ENCODE measurements around the gene POLR2J.
"Not testable (repeated sequence)": the region's sequence is repeated elsewhere in the genome, so short reads cannot be mapped to it uniquely, and the experiment has no call there.

POLR2J gene

GRCh38 chr7:102469351-102469971, 9.3 kb downstream of the POLR2J start:
- in situ Hi-C loops (cut with MboI; ENCODE audit: low pct_unique_long_range_greater_than_20kb, low sequenced_read_pairs) = loop anchor here (25.0 kb wide), 1 partner anchor 907 kb away; no protein-coding TSS in a partner anchor
- no peak for DNase-seq

- DNase-seq = no peak
- in situ Hi-C loops (cut with MboI; ENCODE audit: low pct_unique_long_range_greater_than_20kb, low sequenced_read_pairs) = loop anchor here (25.0 kb wide), 1 partner anchor 906 kb away; no protein-coding TSS in a partner anchor
These were observed 10.0 kb downstream of the POLR2J start for GRCh38 chr7:102468478-102469350.

- DNase-seq = no peak
- in situ Hi-C loops (cut with MboI; ENCODE audit: low pct_unique_long_range_greater_than_20kb, low sequenced_read_pairs) = loop anchor here (25.0 kb wide), 1 partner anchor 906 kb away; no protein-coding TSS in a partner anchor
These were observed 10.9 kb downstream of the POLR2J start for GRCh38 chr7:102467581-102468477.

- in situ Hi-C loops (cut with MboI; ENCODE audit: low pct_unique_long_range_greater_than_20kb, low sequenced_read_pairs) = loop anchor here (25.0 kb wide), 1 partner anchor 904 kb away; no protein-coding TSS in a partner anchor
- no peak for DNase-seq
These were observed 12.6 kb downstream of the POLR2J start for GRCh38 chr7:102466097-102466496.

- DNase-seq = peak; percentile 92
- in situ Hi-C loops (cut with MboI; ENCODE audit: low pct_unique_long_range_greater_than_20kb, low sequenced_read_pairs) = loop anchor here (25.0 kb wide), 1 partner anchor 902 kb away; no protein-coding TSS in a partner anchor
These were observed 14.0 kb downstream of the POLR2J start, which contains the start of the genes ALKBH4 and LRWD1 for GRCh38 chr7:102464577-102465280. Gene ALKBH4 (minus strand): TSS chr7:102464863. CDS start chr7:102464836, 27 bp downstream. Gene LRWD1 (plus strand): TSS chr7:102464984. CDS start chr7:102465081, 97 bp downstream.

- in situ Hi-C loops (cut with MboI; ENCODE audit: low pct_unique_long_range_greater_than_20kb, low sequenced_read_pairs) = loop anchor here (25.0 kb wide), 1 partner anchor 902 kb away; no protein-coding TSS in a partner anchor
- DNase-seq = peak; percentile 23
These were observed 14.7 kb downstream of the POLR2J start for GRCh38 chr7:102463841-102464576.

- DNase-seq = no peak
- in situ Hi-C loops (cut with MboI; ENCODE audit: low pct_unique_long_range_greater_than_20kb, low sequenced_read_pairs) = loop anchor here (25.0 kb wide), 1 partner anchor 898 kb away; no protein-coding TSS in a partner anchor
These were observed 18.3 kb downstream of the POLR2J start for GRCh38 chr7:102460467-102460866.

- DNase-seq = no peak
- in situ Hi-C loops (cut with MboI; ENCODE audit: low pct_unique_long_range_greater_than_20kb, low sequenced_read_pairs) = loop anchor here (25.0 kb wide), 1 partner anchor 897 kb away; no protein-coding TSS in a partner anchor
These were observed 19.4 kb downstream of the POLR2J start for GRCh38 chr7:102459221-102459844.

GRCh38 chr7:102457352-102457924, 21.3 kb downstream of the POLR2J start:
- in situ Hi-C loops (cut with MboI; ENCODE audit: low pct_unique_long_range_greater_than_20kb, low sequenced_read_pairs) = loop anchor here (25.0 kb wide), 1 partner anchor 895 kb away; no protein-coding TSS in a partner anchor
- DNase-seq = no peak

- DNase-seq = no peak
- in situ Hi-C loops (cut with MboI; ENCODE audit: low pct_unique_long_range_greater_than_20kb, low sequenced_read_pairs) = loop anchor here (25.0 kb wide), 1 partner anchor 894 kb away; no protein-coding TSS in a partner anchor
These were observed 22.4 kb downstream of the POLR2J start for GRCh38 chr7:102456327-102456726.

- DNase-seq = no peak
- in situ Hi-C loops (cut with MboI; ENCODE audit: low pct_unique_long_range_greater_than_20kb, low sequenced_read_pairs) = loop anchor here (25.0 kb wide), 1 partner anchor 893 kb away; no protein-coding TSS in a partner anchor
These were observed 23.1 kb downstream of the POLR2J start for GRCh38 chr7:102455596-102455995.

GRCh38 chr7:102454932-102455331, 23.8 kb downstream of the POLR2J start:
- not testable (repeated sequence) for DNase-seq
- in situ Hi-C loops (cut with MboI; ENCODE audit: low pct_unique_long_range_greater_than_20kb, low sequenced_read_pairs) = loop anchor here (25.0 kb wide), 1 partner anchor 893 kb away; no protein-coding TSS in a partner anchor

GRCh38 chr7:102454468-102454867, 24.3 kb downstream of the POLR2J start:
- in situ Hi-C loops (cut with MboI; ENCODE audit: low pct_unique_long_range_greater_than_20kb, low sequenced_read_pairs) = loop anchor here (25.0 kb wide), 1 partner anchor 892 kb away; no protein-coding TSS in a partner anchor
- no peak for DNase-seq

- in situ Hi-C loops (cut with MboI; ENCODE audit: low pct_unique_long_range_greater_than_20kb, low sequenced_read_pairs) = loop anchor here (25.0 kb wide), 1 partner anchor 891 kb away; no protein-coding TSS in a partner anchor
- DNase-seq = no peak
These were observed 25.4 kb downstream of the POLR2J start for GRCh38 chr7:102453319-102453718.

GRCh38 chr7:102452451-102452850, 26.3 kb downstream of the POLR2J start:
- in situ Hi-C loops (cut with MboI; ENCODE audit: low pct_unique_long_range_greater_than_20kb, low sequenced_read_pairs) = loop anchor here (25.0 kb wide), 1 partner anchor 890 kb away; no protein-coding TSS in a partner anchor
- no peak for DNase-seq

- in situ Hi-C loops (cut with MboI; ENCODE audit: low pct_unique_long_range_greater_than_20kb, low sequenced_read_pairs) = loop anchor here (25.0 kb wide), 1 partner anchor 889 kb away; no protein-coding TSS in a partner anchor
- no peak for DNase-seq
These were observed 27.2 kb downstream of the POLR2J start for GRCh38 chr7:102451371-102452054.
